Nephron progenitor cell (in vitro differentiated cells): ENCODE results near the gene TPCN1.

ENCODE experiments used
- DNase-seq: peaks from one replicate; pipeline ENCODE4 v3.0.0; 2021
- H3K27ac Mint-ChIP-seq: 2 replicates; pipeline ENCODE4 v1.8.0; 2021; ENCODE audit warnings: mild to moderate bottlenecking, moderate library complexity, mixed read lengths
- H3K27me3 Mint-ChIP-seq: 2 replicates; pipeline ENCODE4 v1.8.0; 2021; ENCODE audit warnings: mild to moderate bottlenecking, low read depth, mixed read lengths; ENCODE audit not compliant: poor library complexity
- H3K36me3 Mint-ChIP-seq: 2 replicates; pipeline ENCODE4 v1.8.0; 2021; ENCODE audit warnings: low read depth, mixed read lengths
- H3K4me1 Mint-ChIP-seq: 2 replicates; pipeline ENCODE4 v1.8.0; 2021; ENCODE audit warnings: mixed read lengths
- H3K4me3 Mint-ChIP-seq: 2 replicates; pipeline ENCODE4 v1.8.0; 2021; ENCODE audit warnings: mild to moderate bottlenecking, moderate library complexity, mixed read lengths
- H3K9me3 Mint-ChIP-seq: 2 replicates; pipeline ENCODE4 v1.8.0; 2021; ENCODE audit warnings: mild to moderate bottlenecking, moderate library complexity, mixed read lengths
- CTCF ChIP-seq: fragments of 200-600 bp; sonication (generic); IDR thresholded peaks from 2 replicates; pipeline ENCODE4 v1.5.0; 2021; ENCODE audit warnings: antibody characterized with exemption

TPCN1 gene

GRCh38 chr12:113322343-113322742, 101.1 kb downstream of the TPCN1 start:
- H3K4me3 Mint-ChIP-seq: no peak overlapping the region
- H3K27ac Mint-ChIP-seq: no peak overlapping the region

GRCh38 chr12:113325916-113326315, 104.7 kb downstream of the TPCN1 start:
- Mint-ChIP-seq H3K4me3 (no peak overlapping the region), H3K36me3 (peaks cover 8% of the 10 kb centered on the region), H3K27ac (no peak overlapping the region), H3K27me3 (peaks cover 3% of the 10 kb centered on the region), H3K4me1 (peaks cover 5% of the 10 kb centered on the region), H3K9me3 (peaks cover 11% of the 10 kb centered on the region)
- no peak for DNase-seq
- TF ChIP-seq CTCF: no peak

More at GRCh38 chr12:113322343-113322742, 101.1 kb downstream of the TPCN1 start:
- DNase-seq: no peak
- Mint-ChIP-seq H3K9me3 (peaks cover 15% of the 10 kb centered on the region), H3K4me1 (peaks cover 5% of the 10 kb centered on the region), H3K27me3 (peaks cover 3% of the 10 kb centered on the region), H3K36me3 (peaks cover 23% of the 10 kb centered on the region)
- TF ChIP-seq CTCF: no peak

- Mint-ChIP-seq H3K4me1 (peaks cover 5% of the 10 kb centered on the region), H3K36me3 (peaks cover 4% of the 10 kb centered on the region), H3K27me3 (peaks cover 3% of the 10 kb centered on the region), H3K4me3 (no peak overlapping the region), H3K27ac (peak overlapping the region; percentile 44), H3K9me3 (peaks cover 4% of the 10 kb centered on the region)
- no peak for DNase-seq
- TF ChIP-seq CTCF: no peak
Observed at GRCh38 chr12:113326775-113327395, 105.6 kb downstream of the TPCN1 start.

- H3K4me3 Mint-ChIP-seq: no peak overlapping the region
- no peak for TF ChIP-seq CTCF
- peaks cover 5% of the 10 kb centered on the region for H3K4me1 Mint-ChIP-seq
- no peak overlapping the region for H3K27ac Mint-ChIP-seq
- H3K9me3 Mint-ChIP-seq: no peaks in the 10 kb centered on the region
- peaks cover 9% of the 10 kb centered on the region for H3K36me3 Mint-ChIP-seq
- H3K27me3 Mint-ChIP-seq: peaks cover 18% of the 10 kb centered on the region
- no peak for DNase-seq
Observed at GRCh38 chr12:113328368-113328889, 107.2 kb downstream of the TPCN1 start.

GRCh38 chr12:113329022-113329790, 107.9 kb downstream of the TPCN1 start:
- peaks cover 5% of the 10 kb centered on the region for H3K4me1 Mint-ChIP-seq
- H3K9me3 Mint-ChIP-seq: no peaks in the 10 kb centered on the region
- DNase-seq: no peak
- H3K27ac Mint-ChIP-seq: no peak overlapping the region
- no peak for TF ChIP-seq CTCF
- H3K4me3 Mint-ChIP-seq: no peak overlapping the region
- peaks cover 9% of the 10 kb centered on the region for H3K36me3 Mint-ChIP-seq
- peaks cover 26% of the 10 kb centered on the region for H3K27me3 Mint-ChIP-seq
